Activated naive CD4-positive, alpha-beta T cell treated with anti-CD3 and anti-CD28 coated beads for 36 hours (primary cell): ENCODE data around the gene PDZRN3. TPM values are rescaled to one million over a fixed set of nuclear protein-coding genes. Genes with fewer than 3 reads are reported as not detected.

ENCODE experiments used
- CTCF ChIA-PET: fragments of 350-600 bp; sonication (Branson Sonifier 250); formaldehyde crosslinking; loops from one replicate; lab custom pipeline; 2021; ENCODE audit warnings: antibody characterized with exemption; lab: Charles Lee
- DNase-seq: peaks from one replicate; pipeline ENCODE4 v3.0.0-alpha.2; 2020
- H3K27ac Mint-ChIP-seq: one replicate; pipeline ENCODE4 v1.8.0; 2021; ENCODE audit warnings: mild to moderate bottlenecking, mixed read lengths
- H3K27me3 Mint-ChIP-seq: one replicate; pipeline ENCODE4 v1.8.0; 2021; ENCODE audit warnings: low read depth, mixed read lengths
- H3K36me3 Mint-ChIP-seq: one replicate; pipeline ENCODE4 v1.8.0; 2021; ENCODE audit warnings: low read depth, mixed read lengths
- H3K4me1 Mint-ChIP-seq: one replicate; pipeline ENCODE4 v1.8.0; 2021; ENCODE audit warnings: low read depth, mixed read lengths
- H3K4me3 Mint-ChIP-seq: one replicate; pipeline ENCODE4 v1.8.0; 2021; ENCODE audit warnings: mild to moderate bottlenecking, moderate library complexity, mixed read lengths
- H3K9me3 Mint-ChIP-seq: one replicate; pipeline ENCODE4 v1.8.0; 2021; ENCODE audit warnings: mixed read lengths
- intact Hi-C: fragments of 100-400 bp; cut with micrococcal nuclease; formaldehyde crosslinking; loops from one replicate; pipeline ENCODE4 v1.15.1; 2023
- total RNA-seq, 2 experiments: library from RNA; stranded (reverse); gene quantifications; one replicate each; pipeline ENCODE4 v1.2.3, GENCODE V29; 2021

Gene PDZRN3
- total RNA-seq, 2 experiments from 2014 or later, result not detected

- no peak for DNase-seq
- Mint-ChIP-seq H3K36me3 (no peaks in the 10 kb centered on the region), H3K9me3 (no peaks in the 10 kb centered on the region), H3K27me3 (peaks cover 23% of the 10 kb centered on the region), H3K27ac (no peak overlapping the region), H3K4me3 (no peak overlapping the region), H3K4me1 (peaks cover 4% of the 10 kb centered on the region)
- CTCF ChIA-PET, result interaction anchor here (0.6 kb wide), 2 partner anchors 439 to 549 kb away, joined by 3 read pairs; no protein-coding TSS in a partner anchor
- intact Hi-C loops, result no loop called here
Observed at GRCh38 chr3:73484656-73485248, 140.0 kb downstream of the PDZRN3 start.

DNA sequence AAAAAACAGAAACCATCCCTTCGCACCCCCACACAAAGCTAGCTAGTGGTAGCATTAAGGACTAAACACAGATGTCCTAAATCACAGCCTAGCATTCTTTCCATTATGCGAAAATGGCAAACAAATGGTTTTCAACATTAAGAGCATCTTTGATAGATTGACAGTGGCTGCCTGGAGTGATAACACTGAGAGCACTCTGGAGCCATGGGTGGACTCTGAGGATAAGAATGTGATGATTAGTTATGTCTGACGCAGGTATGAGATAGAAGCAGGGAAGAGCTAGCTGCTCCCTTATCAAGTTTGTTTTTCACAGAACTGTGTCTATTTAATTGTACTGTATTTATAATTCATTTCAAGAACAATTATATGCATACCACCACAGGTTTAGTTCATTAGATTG is 142.9 kb downstream of the PDZRN3 start:
- peaks cover 4% of the 10 kb centered on the region for H3K4me1 Mint-ChIP-seq
- H3K27me3 Mint-ChIP-seq, result peaks cover 30% of the 10 kb centered on the region
- H3K9me3 Mint-ChIP-seq, result no peaks in the 10 kb centered on the region
- no peak for DNase-seq
- no peaks in the 10 kb centered on the region for H3K36me3 Mint-ChIP-seq
- H3K4me3 Mint-ChIP-seq, result no peak overlapping the region
- CTCF ChIA-PET, result no interaction called here
- no peak overlapping the region for H3K27ac Mint-ChIP-seq
- intact Hi-C loops, result no loop called here

DNA sequence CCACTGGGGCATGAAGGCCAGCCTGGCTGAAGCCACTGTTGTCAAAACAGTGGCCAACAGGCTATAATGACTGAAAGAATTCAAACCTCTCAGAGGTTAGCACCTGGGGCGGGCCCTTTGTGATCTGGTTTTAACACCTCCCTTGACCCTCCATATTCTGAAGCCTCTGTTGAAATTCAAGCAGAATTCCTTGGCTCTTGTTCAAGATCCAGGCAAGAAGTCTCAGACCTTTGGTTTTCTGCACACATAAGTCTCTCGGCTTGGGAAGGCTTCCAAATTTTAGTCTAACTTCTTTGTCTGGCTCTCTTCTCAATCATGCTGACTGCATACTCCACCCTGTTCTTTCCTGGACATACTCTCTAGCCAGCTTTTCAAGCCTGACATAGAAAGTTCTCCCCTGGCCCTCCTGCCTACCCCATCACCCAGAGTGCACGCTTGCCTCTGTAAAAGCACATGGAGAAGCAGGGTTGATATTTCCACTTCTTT is 144.5 kb downstream of the PDZRN3 start:
- Mint-ChIP-seq H3K27me3 (peaks cover 24% of the 10 kb centered on the region), H3K9me3 (peaks cover 3% of the 10 kb centered on the region), H3K36me3 (no peaks in the 10 kb centered on the region), H3K27ac (no peak overlapping the region), H3K4me3 (no peak overlapping the region), H3K4me1 (peaks cover 4% of the 10 kb centered on the region)
- CTCF ChIA-PET, result no interaction called here
- no peak for DNase-seq
- intact Hi-C loops, result no loop called here

- no peak overlapping the region for H3K27ac Mint-ChIP-seq
- peaks cover 3% of the 10 kb centered on the region for H3K9me3 Mint-ChIP-seq
- no peak for DNase-seq
- H3K4me3 Mint-ChIP-seq, result no peak overlapping the region
- CTCF ChIA-PET, result no interaction called here
- H3K27me3 Mint-ChIP-seq, result peaks cover 32% of the 10 kb centered on the region
- H3K4me1 Mint-ChIP-seq, result peaks cover 3% of the 10 kb centered on the region
- intact Hi-C loops, result no loop called here
- H3K36me3 Mint-ChIP-seq, result no peaks in the 10 kb centered on the region
Observed at GRCh38 chr3:73479325-73479724, 145.4 kb downstream of the PDZRN3 start.

GRCh38 chr3:73478858-73479257 is 145.9 kb downstream of the PDZRN3 start:
- H3K27me3 Mint-ChIP-seq, result peaks cover 29% of the 10 kb centered on the region
- H3K4me1 Mint-ChIP-seq, result no peaks in the 10 kb centered on the region
- H3K36me3 Mint-ChIP-seq, result no peaks in the 10 kb centered on the region
- no peak for DNase-seq
- no peak overlapping the region for H3K4me3 Mint-ChIP-seq
- peaks cover 3% of the 10 kb centered on the region for H3K9me3 Mint-ChIP-seq
- CTCF ChIA-PET, result no interaction called here
- intact Hi-C loops, result no loop called here
- no peak overlapping the region for H3K27ac Mint-ChIP-seq

DNA sequence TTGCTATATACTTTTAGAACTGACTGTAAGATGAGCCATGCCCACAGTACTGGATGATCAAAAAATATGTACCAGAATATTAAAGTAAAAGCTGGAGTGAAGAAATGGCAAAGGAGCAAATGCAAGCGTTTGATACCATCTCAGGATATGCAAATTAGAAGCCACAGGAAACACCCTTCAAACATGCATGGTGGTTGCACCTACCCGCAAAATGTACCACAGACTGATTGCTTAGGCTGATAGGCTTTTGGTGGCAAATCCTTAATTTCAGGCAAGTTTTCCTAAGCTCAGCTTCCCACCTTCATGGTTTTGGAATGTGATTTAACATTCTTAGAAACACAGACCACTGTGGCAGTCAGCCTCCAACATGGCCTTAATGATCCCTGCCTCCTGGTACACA is 149.0 kb downstream of the PDZRN3 start:
- CTCF ChIA-PET, result no interaction called here
- H3K4me3 Mint-ChIP-seq, result no peak overlapping the region
- intact Hi-C loops, result no loop called here

DNA sequence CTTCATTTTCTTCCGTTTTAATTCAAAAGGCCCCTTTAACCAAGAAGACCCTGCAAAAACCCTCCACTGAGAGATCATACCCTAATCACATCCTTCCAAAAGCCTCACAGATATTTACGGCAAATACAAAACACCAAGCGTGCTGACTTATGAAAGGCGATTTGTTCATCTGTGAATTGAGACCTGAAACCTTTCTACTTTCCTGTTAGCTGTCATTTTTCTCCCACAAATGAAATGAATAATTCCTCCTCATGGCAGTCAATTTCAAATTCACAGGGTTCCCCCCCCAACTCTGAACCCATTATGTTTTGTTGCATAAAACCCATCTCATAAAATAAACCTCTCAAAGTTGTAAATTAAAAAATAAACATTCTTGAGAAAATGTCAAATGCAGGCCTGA is 149.6 kb downstream of the PDZRN3 start:
- Mint-ChIP-seq H3K4me3 (no peak overlapping the region), H3K27me3 (peaks cover 24% of the 10 kb centered on the region), H3K36me3 (no peaks in the 10 kb centered on the region), H3K9me3 (peaks cover 3% of the 10 kb centered on the region), H3K27ac (no peak overlapping the region), H3K4me1 (no peaks in the 10 kb centered on the region)
- intact Hi-C loops, result no loop called here
- CTCF ChIA-PET, result no interaction called here
- no peak for DNase-seq

More for the DNA sequence above, 149.0 kb downstream of the PDZRN3 start:
- peaks cover 3% of the 10 kb centered on the region for H3K9me3 Mint-ChIP-seq
- peaks cover 27% of the 10 kb centered on the region for H3K27me3 Mint-ChIP-seq
- H3K36me3 Mint-ChIP-seq, result no peaks in the 10 kb centered on the region
- no peak for DNase-seq
- no peak overlapping the region for H3K27ac Mint-ChIP-seq
- H3K4me1 Mint-ChIP-seq, result no peaks in the 10 kb centered on the region

GRCh38 chr3:73474619-73475018 is 150.1 kb downstream of the PDZRN3 start:
- intact Hi-C loops, result no loop called here
- Mint-ChIP-seq H3K27me3 (peaks cover 24% of the 10 kb centered on the region), H3K27ac (no peak overlapping the region), H3K36me3 (no peaks in the 10 kb centered on the region), H3K4me3 (no peak overlapping the region), H3K4me1 (no peaks in the 10 kb centered on the region), H3K9me3 (peaks cover 3% of the 10 kb centered on the region)
- CTCF ChIA-PET, result no interaction called here
- DNase-seq, result no peak

DNA sequence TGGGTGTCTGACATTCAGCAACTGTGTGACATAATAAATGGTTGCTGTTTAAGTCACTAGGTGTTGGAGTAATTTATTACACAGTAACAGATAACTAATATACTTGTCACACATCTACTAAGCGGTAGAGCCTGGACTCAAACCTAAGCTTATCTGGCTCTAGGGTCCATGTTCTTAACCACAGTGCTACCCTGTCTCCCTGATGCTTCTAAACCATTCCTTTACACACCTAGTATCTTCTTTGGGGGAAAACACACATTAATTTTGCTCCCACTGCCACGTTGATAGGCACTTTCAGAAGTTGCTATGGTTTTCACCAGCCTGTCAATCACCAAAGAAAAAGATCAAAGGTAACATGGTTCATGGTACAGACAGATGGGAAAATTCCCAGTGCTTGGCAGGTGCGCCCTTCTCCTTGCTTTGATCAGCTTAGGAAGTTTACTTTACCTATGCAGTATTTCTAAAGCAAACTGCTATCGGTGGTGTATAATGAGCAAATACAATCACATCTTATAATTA is 150.8 kb downstream of the PDZRN3 start:
- H3K4me1 Mint-ChIP-seq, result no peaks in the 10 kb centered on the region
- H3K27me3 Mint-ChIP-seq, result peaks cover 20% of the 10 kb centered on the region
- H3K27ac Mint-ChIP-seq, result no peak overlapping the region
- no peak overlapping the region for H3K4me3 Mint-ChIP-seq
- intact Hi-C loops, result no loop called here
- H3K9me3 Mint-ChIP-seq, result peaks cover 3% of the 10 kb centered on the region
- no peak for DNase-seq
- CTCF ChIA-PET, result no interaction called here
- no peaks in the 10 kb centered on the region for H3K36me3 Mint-ChIP-seq

GRCh38 chr3:73473181-73473897 is 151.4 kb downstream of the PDZRN3 start:
- CTCF ChIA-PET, result no interaction called here
- H3K27ac Mint-ChIP-seq, result no peak overlapping the region
- no peaks in the 10 kb centered on the region for H3K36me3 Mint-ChIP-seq
- H3K27me3 Mint-ChIP-seq, result peaks cover 20% of the 10 kb centered on the region
- H3K4me1 Mint-ChIP-seq, result no peaks in the 10 kb centered on the region
- H3K9me3 Mint-ChIP-seq, result peaks cover 3% of the 10 kb centered on the region
- H3K4me3 Mint-ChIP-seq, result no peak overlapping the region
- no peak for DNase-seq
- intact Hi-C loops, result no loop called here

DNA sequence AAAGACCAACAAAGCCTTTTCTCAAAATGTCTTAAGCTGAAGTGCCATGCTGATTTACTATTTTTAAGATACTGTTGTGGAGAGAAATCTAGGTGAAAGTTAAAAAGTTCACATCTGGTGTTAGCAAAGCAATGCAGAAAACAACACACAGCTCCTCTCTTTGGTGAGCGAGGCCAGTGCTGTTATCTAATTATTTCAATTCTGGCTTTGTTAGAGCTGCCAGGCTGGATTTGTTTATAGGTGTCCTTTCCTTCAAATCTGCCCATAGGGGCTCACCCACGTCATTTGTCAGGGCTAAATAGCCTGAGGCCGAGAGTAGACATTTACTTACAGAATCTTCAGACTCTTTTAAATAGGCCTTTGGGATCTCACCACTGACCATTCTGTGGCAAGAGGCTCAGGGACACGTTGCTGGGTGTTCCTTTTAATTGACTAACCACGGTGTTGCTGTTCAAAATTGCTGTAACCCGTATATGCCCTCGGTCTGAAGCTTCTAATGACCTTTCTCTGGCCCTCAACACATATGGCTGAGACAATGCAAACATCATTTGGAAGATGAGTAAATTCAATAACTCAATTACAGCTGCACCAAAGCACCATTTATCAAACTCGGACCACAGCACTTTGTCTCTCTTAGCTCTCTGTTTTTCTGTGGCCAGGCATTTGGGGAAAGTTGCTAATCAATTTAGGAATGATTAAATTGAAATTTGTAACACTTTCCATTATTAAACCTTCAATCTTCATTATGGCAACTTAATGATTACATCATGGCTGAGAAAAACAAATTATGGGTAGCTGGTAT is 152.6 kb downstream of the PDZRN3 start:
- Mint-ChIP-seq H3K36me3 (no peaks in the 10 kb centered on the region), H3K27me3 (peaks cover 21% of the 10 kb centered on the region), H3K9me3 (peaks cover 3% of the 10 kb centered on the region), H3K4me1 (no peaks in the 10 kb centered on the region), H3K4me3 (no peak overlapping the region), H3K27ac (no peak overlapping the region)
- DNase-seq, result no peak
- CTCF ChIA-PET, result no interaction called here
- intact Hi-C loops, result no loop called here

DNA sequence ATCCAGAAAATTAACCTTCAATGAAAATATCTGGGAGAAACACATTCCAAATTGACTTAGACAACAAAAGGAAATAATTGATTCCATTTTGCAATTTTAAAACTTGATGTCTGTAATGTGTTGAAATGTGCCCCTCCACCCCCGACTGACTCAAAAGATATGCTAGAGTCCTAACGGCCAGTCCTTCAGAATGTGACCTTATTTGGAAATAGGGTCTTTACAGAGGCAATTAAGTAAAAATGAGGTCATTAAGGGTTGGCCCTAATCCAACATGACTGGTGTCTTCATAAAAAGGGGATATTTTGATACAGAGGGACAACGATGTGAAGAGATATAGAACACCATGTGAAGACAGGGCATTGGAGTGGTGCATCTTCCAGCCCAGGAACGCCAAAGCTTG is 153.9 kb downstream of the PDZRN3 start:
- H3K4me3 Mint-ChIP-seq, result no peak overlapping the region
- H3K36me3 Mint-ChIP-seq, result no peaks in the 10 kb centered on the region

More for the DNA sequence above, 153.9 kb downstream of the PDZRN3 start:
- DNase-seq, result no peak
- CTCF ChIA-PET, result no interaction called here
- H3K27me3 Mint-ChIP-seq, result peaks cover 21% of the 10 kb centered on the region
- no peaks in the 10 kb centered on the region for H3K9me3 Mint-ChIP-seq
- no peak overlapping the region for H3K27ac Mint-ChIP-seq
- intact Hi-C loops, result no loop called here
- H3K4me1 Mint-ChIP-seq, result no peaks in the 10 kb centered on the region
